Natural killer cell (primary cell): Measurements from ENCODE around the gene GGPS1. TPM values are rescaled to one million over a fixed set of nuclear protein-coding genes. Genes with fewer than 3 reads are reported as not detected.

Source experiments
- ATAC-seq, 3 donors: fragments of 150-1000 bp in 2 of 3; fragments of 200-7000 bp in 1 of 3; cut with Tn5 transposase; 1 replicate in 1 of 3; 2 replicates in 2 of 3; pipeline ENCODE4 v1.10.0; 2021; ENCODE audit warnings: mild to moderate bottlenecking in 2 of 3, moderate library complexity in 2 of 3
- DNase-seq, 2 donors: peaks; one replicate each; pipeline versions ENCODE4 v3.0.0 to v3.0.0-alpha.2; 2013 to 2021; ENCODE audit warnings: mixed read lengths in 1 of 2
- H3K27ac ChIP-seq: one replicate; pipeline ENCODE4 v1.5.1; 2013; ENCODE audit warnings: mild to moderate bottlenecking, low read length
- H3K27me3 ChIP-seq: one replicate; pipeline ENCODE4 v1.6.1; 2013; ENCODE audit warnings: low read length; ENCODE audit not compliant: control insufficient read depth, insufficient read depth
- H3K36me3 ChIP-seq: one replicate; pipeline ENCODE4 v1.6.1; 2013; ENCODE audit warnings: low read length; ENCODE audit not compliant: control insufficient read depth, insufficient read depth
- H3K4me1 ChIP-seq: one replicate; pipeline ENCODE4 v1.6.1; 2013; ENCODE audit warnings: low read length; ENCODE audit not compliant: control insufficient read depth, insufficient read depth
- H3K4me3 ChIP-seq: one replicate; pipeline ENCODE4 v1.5.1; 2013; ENCODE audit warnings: low read length
- H3K9me3 ChIP-seq: one replicate; pipeline ENCODE4 v1.6.1; 2013; ENCODE audit warnings: low read length; ENCODE audit not compliant: control insufficient read depth, insufficient read depth
- H3K27ac Mint-ChIP-seq, 2 donors: one replicate each; pipeline ENCODE4 v1.8.0; 2022; ENCODE audit warnings: mild to moderate bottlenecking in 2 of 2, mixed read lengths in 2 of 2, moderate library complexity in 1 of 2
- H3K27me3 Mint-ChIP-seq, 2 donors: one replicate each; pipeline ENCODE4 v1.8.0; 2022; ENCODE audit warnings: low read depth in 2 of 2, mixed read lengths in 2 of 2
- H3K36me3 Mint-ChIP-seq: one replicate; pipeline ENCODE4 v1.8.0; 2022; ENCODE audit warnings: mixed read lengths
- H3K4me1 Mint-ChIP-seq, 2 donors: one replicate each; pipeline ENCODE4 v1.8.0; 2022; ENCODE audit warnings: mixed read lengths in 2 of 2
- H3K4me3 Mint-ChIP-seq: one replicate; pipeline ENCODE4 v1.8.0; 2022; ENCODE audit warnings: mild to moderate bottlenecking, moderate library complexity, mixed read lengths
- H3K9me3 Mint-ChIP-seq, 2 donors: one replicate each; pipeline ENCODE4 v1.8.0; 2022; ENCODE audit warnings: mixed read lengths in 2 of 2
- CTCF ChIP-seq: fragments of 200-600 bp; IDR thresholded peaks from one replicate; pipeline ENCODE4 v1.8.0; 2022; ENCODE audit warnings: antibody characterized with exemption
- WGBS: methylation state at CpG from one replicate; pipeline ENCODE4 v1.1.7; 2013; ENCODE audit warnings: missing lambda C conversion rate; ENCODE audit not compliant: insufficient coverage; 5-methylcytosine and 5-hydroxymethylcytosine counted together
- intact Hi-C: fragments of 100-400 bp; cut with micrococcal nuclease; formaldehyde crosslinking; loops from one replicate; pipeline ENCODE4 v1.14.2; 2022
- total RNA-seq, 4 donors: library from RNA; stranded (reverse); fragments of 120-200 nt in 1 of 4; gene quantifications; one replicate each; pipeline versions ENCODE4 v1.2.3 to v1.2.4, GENCODE V29; 2013 to 2022

Gene GGPS1
- total RNA-seq, 3 donors from 2014 or later (not counting 1 experiment from before 2014, with no cell fraction given), result 18.7 to 26.0 (median 23.9) TPM

- Mint-ChIP-seq H3K4me1 (peaks cover 39 to 43% of the 10 kb centered on the region in 2 donors), H3K27me3 (no peaks in the 10 kb centered on the region), H3K9me3 (no peaks in the 10 kb centered on the region), H3K4me3 (peak overlapping the region; percentile 99), H3K36me3 (no peaks in the 10 kb centered on the region), H3K27ac (no peak overlapping the region)
- peak overlapping the region; percentile 20 for H3K27ac ChIP-seq
- H3K4me1 ChIP-seq, result peaks cover 39% of the 10 kb centered on the region
- no peak for ATAC-seq
- H3K36me3 ChIP-seq, result peaks cover 4% of the 10 kb centered on the region
- no peak for DNase-seq
- intact Hi-C loops, result loop anchor here (5.0 to 10.0 kb wide), 4 partner anchors 91 to 721 kb away; partner anchors contain the start of genes LYST and TOMM20
- no peak for TF ChIP-seq CTCF
- H3K4me3 ChIP-seq, result peak overlapping the region; percentile 96
- no peaks in the 10 kb centered on the region for H3K27me3 ChIP-seq
- H3K9me3 ChIP-seq, result no peaks in the 10 kb centered on the region
- WGBS, result 46% methylated on average over 1 of the region's 2 CpGs
Measured at GRCh38 chr1:235325854-235326253, 2.5 kb upstream of the GGPS1 start.

- no peaks in the 10 kb centered on the region for H3K9me3 ChIP-seq
- H3K27ac Mint-ChIP-seq, result no peak overlapping the region
- H3K27me3 ChIP-seq, result no peaks in the 10 kb centered on the region
- 0% methylated on average over 78 of the region's 78 CpGs for WGBS
- H3K36me3 ChIP-seq, result peaks cover 4% of the 10 kb centered on the region
- peak overlapping the region; percentile 92 for H3K27ac ChIP-seq
- no peaks in the 10 kb centered on the region for H3K9me3 Mint-ChIP-seq
- intact Hi-C loops, result loop anchor here (5.0 to 10.0 kb wide), 4 partner anchors 90 to 722 kb away; partner anchors contain the start of genes LYST and TOMM20
- no peaks in the 10 kb centered on the region for H3K36me3 Mint-ChIP-seq
- H3K27me3 Mint-ChIP-seq, result no peaks in the 10 kb centered on the region
- H3K4me3 ChIP-seq, result peak overlapping the region; percentile 96
- H3K4me1 Mint-ChIP-seq, result peaks cover 39 to 43% of the 10 kb centered on the region in 2 donors
- H3K4me1 ChIP-seq, result peaks cover 32% of the 10 kb centered on the region
- no peak for TF ChIP-seq CTCF
- ATAC-seq, result peak; percentile 11 to 31 (median 15)
- peak; percentile 68 to 89 for DNase-seq
- H3K4me3 Mint-ChIP-seq, result peak overlapping the region; percentile 99
Measured at GRCh38 chr1:235326719-235327558, 1.4 kb upstream of the GGPS1 start.

GRCh38 chr1:235327559-235328270 lies 655 bp upstream of the GGPS1 start, which contains the start of gene ARID4B:
Gene ARID4B (minus strand): TSS chr1:235328179. CDS start chr1:235326919, 1,260 bp downstream.
- intact Hi-C loops, result loop anchor here (1.0 to 10.0 kb wide), 8 partner anchors 23 to 723 kb away; partner anchors contain the start of genes LYST, RBM34, TBCE and TOMM20
- Mint-ChIP-seq H3K36me3 (no peaks in the 10 kb centered on the region), H3K27me3 (no peaks in the 10 kb centered on the region), H3K9me3 (no peaks in the 10 kb centered on the region), H3K4me1 (peaks cover 36 to 41% of the 10 kb centered on the region in 2 donors), H3K4me3 (peak within 1 kb of the TSS; percentile 99), H3K27ac (no peak within 1 kb of the TSS)
- Histone ChIP-seq H3K36me3 (no peaks in the 10 kb centered on the region), H3K27ac (peak within 1 kb of the TSS; percentile 92), H3K4me1 (peaks cover 32% of the 10 kb centered on the region), H3K9me3 (no peaks in the 10 kb centered on the region), H3K27me3 (no peaks in the 10 kb centered on the region), H3K4me3 (peak within 1 kb of the TSS; percentile 96)
- DNase-seq, result peak in 1 of 2 donors; percentile 71
- WGBS, result 0% methylated on average over 56 of the region's 58 CpGs
- peak in 2 of 3 donors; percentile 2 to 5 for ATAC-seq
- no peak for TF ChIP-seq CTCF
